GM18868 (cell line): ENCODE data around the gene GABPB2.

Source experiments
- ATAC-seq: cut with Tn5 transposase; IDR thresholded peaks from one replicate; pipeline ENCODE4 v1.9.1; 2021; ENCODE audit warnings: mild to moderate bottlenecking, moderate library complexity; ENCODE audit not compliant: unreplicated experiment

Gene GABPB2

DNA sequence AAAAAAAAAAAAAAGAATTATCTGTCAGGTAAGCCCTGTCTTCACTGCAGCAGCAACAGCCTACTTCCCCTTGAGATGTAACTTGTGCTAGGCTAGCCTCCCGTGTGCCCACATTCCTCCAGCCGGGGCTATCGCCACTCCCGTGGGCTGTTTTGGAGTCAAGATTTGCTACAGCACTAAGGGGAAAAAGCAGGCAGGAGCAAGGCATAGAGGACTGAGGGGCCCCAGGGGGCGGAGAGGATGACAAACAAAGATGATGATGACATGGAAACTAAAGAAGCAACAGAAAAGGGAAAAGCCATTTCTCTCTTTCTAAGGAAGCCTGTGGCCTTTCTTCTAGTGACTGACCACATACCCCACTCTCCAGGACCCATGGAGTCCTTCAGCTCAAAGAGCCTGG is 87.8 kb downstream of the GABPB2 start:
- ATAC-seq = no peak

DNA sequence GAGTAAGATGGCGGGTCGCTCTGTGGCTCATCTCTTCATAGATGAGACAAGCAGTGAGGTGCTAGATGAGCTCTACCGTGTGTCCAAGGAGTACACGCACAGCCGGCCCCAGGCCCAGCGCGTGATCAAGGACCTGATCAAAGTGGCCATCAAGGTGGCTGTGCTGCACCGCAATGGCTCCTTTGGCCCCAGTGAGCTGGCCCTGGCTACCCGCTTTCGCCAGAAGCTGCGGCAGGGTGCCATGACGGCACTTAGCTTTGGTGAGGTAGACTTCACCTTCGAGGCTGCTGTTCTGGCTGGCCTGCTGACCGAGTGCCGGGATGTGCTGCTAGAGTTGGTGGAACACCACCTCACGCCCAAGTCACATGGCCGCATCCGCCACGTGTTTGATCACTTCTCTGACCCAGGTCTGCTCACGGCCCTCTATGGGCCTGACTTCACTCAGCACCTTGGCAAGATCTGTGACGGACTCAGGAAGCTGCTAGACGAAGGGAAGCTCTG is 88.2 kb downstream of the GABPB2 start:
- no peak for ATAC-seq

DNA sequence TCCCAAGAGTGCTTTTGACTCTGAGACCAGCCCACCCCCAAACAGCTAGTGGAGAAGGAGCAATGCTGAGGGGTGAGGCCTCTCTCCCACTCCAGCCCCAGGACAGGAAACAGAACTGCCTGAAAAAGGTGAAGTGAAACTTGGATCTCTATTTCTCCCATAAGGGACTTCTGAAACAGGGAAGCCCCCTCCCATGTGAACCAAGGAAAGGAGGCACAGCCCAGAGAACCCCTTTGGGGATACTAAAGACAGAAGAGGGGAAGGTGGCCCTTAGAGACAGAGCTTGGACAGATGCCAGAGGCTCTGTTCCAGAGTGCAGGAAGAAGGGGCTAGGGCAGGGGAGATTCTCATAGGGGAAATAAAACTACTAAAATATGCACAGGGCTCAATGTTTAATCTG is 88.8 kb downstream of the GABPB2 start:
- ATAC-seq = no peak

DNA sequence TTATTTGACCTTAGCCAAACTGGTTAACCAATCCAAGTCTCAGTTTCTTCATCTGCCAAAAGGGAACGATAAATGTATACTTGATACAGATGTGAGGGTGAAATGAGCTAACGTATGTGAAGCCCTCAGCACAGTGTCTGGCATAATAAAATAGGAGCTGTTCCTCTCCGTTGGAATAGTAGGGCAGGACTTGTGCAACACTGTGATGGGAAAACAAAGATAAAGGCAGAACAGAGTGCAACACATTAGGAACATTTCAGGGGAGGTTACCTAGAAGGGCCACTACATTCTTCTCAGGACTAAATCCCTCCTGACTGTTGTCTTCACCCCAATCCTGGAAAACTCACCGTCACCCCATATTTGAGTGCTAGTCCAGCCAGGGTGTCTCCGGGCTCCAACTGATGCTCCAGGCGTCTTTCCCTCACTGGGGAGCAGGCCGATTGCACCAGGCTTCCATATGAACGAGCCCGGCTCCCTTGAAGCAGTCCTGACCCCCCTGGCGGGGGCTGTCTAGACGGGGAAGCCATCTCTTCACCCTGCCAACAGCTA is 94.2 kb downstream of the GABPB2 start:
- ATAC-seq = no peak

DNA sequence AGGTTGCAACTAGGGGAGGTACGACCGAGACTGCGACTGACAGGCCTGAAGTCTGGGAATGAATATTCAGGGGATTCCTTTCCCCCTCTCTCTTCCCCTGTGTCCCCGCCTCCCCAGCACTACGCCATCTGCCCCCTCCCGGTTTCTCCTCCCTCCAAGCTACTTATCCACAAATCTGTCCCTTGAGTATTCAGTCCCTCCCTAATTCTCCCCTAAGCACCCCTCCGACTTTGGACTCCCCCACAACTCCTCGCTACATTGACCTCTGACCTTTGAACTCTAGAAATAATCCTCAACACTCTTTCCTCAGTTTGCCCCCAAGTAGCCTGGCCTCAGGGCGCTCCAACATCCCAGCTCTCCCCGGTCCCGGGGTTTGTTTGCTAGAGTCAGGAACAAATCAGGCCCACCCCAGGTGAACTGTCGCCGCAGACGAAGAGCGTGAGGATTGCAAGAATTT is 94.7 kb downstream of the GABPB2 start:
- ATAC-seq = peak; percentile 16

DNA sequence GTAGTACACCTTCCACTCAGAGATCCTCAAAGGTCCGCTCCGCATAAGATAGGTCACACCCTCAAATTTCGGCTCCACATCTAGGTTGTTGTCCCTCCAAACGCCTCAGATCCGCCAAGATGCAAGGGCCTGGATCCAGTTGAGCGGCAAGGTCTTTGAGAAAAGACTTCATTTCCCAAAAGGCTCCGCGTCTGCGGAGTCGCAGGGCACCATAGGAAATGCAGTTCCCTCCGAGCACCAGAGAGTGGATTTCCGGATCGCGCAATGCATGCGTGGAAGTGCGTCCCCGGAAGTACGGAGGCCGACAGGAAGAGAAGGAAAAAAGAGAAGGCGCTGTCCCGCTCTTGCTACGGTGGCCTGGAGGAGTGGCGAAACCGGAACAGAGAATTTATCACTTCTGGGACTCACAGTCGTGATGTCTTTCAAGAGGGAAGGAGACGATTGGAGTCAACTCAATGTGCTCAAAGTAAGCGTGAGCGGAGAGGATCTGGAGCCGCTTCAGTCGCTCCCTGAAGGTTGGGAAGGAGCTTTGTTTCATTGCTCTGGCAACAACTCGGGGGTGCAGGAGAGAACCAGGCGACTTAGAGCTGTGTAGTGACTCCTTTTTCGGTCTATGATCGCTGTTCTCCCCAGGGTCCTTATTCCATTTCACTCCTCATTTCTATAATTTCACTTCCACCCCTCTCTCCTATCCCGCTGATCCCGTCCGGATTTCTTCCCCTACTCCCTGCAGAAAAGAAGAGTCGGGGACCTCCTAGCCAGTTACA is 95.4 kb downstream of the GABPB2 start, which contains the start of the genes LYSMD1 and SCNM1:
Gene LYSMD1 (minus strand): TSS at position 165 of the 767 bp plus-strand sequence. CDS start 644 bp downstream, outside the sequence.
Gene SCNM1 (plus strand): TSS at position 407 of the 767 bp plus-strand sequence. CDS start 9 bp downstream, at position 416.
- peak; percentile 90 for ATAC-seq

DNA sequence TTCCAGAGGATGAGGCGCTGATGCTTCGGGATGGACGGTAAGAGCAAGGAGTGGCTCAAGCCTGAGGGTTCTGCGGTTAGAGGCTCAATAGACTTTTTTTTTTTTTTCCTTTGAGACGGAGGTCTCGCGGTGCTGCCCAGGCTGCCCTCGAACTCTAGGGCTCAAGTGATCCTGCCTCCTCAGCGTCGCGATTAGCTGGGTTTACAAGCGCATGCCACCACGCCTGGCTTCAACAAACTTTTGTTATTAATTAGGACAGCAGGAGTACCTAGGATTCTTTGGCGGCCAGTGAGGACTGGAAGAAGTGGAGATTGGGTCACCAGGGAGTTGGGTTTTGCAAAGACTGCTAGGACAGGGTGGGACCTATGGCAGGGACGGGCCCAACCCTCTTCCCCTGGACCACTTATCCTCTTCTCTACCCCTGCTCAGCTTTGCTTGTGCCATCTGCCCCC is 96.0 kb downstream of the GABPB2 start:
- no peak for ATAC-seq

DNA sequence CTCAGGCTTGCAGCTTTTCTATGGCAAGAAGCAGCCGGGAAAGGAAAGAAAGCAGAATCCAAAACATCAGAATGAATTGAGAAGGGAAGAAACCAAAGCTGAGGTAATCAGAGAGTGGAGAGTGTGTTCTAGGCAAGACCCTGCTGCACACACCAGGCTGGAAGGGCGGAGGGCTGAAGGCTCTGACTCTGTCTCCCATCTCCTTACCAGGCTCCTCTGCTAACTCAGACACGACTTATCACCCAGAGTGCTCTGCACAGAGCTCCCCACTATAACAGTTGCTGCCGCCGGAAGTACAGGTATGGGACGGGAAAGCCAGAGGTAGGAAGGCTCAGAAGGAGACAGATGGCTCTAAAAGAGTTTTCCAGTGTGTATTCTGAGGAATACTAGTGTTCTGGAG is 96.6 kb downstream of the GABPB2 start:
- ATAC-seq = no peak

DNA sequence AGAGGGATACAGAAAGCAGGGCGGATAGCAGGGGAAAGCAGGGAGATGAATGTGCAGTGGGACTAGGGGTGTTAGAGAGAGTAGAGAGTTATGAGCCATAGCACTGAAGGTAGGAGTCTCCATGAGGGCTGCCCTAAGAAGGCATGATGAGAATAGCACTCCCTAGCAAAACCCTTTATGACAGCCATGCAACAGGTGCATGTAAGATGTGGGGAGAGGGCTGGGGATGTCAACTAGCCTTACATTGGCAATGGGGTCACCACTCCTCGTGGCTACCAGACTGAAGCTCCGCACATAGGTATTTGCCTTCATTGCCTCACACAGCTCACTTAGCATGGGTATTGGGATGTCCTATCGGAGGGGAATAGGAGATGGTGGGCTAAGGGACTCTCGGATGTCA is 100.6 kb downstream of the GABPB2 start:
- ATAC-seq = no peak
